NT2/D1 (cell line): ENCODE measurements around the gene MSL3.

Experiments
- DNase-seq: peaks from one replicate; pipeline ENCODE4 v3.0.0-alpha.2; 2011; ENCODE audit warnings: low read depth, low spot score
- H3K27me3 ChIP-seq: 2 replicates; pipeline ENCODE4 v1.6.0; 2011; ENCODE audit warnings: mild to moderate bottlenecking; ENCODE audit not compliant: insufficient read length, insufficient read depth
- H3K36me3 ChIP-seq: 2 replicates; pipeline ENCODE4 v1.6.1; 2011; ENCODE audit warnings: mild to moderate bottlenecking, low read length, mixed read lengths; ENCODE audit not compliant: insufficient read depth, insufficient read length
- H3K4me1 ChIP-seq: 2 replicates; pipeline ENCODE4 v1.5.1; 2011; ENCODE audit not compliant: insufficient read depth, insufficient read length
- H3K4me3 ChIP-seq: 2 replicates; pipeline ENCODE4 v1.5.1; 2011; ENCODE audit warnings: low read depth; ENCODE audit not compliant: insufficient read length
- H3K9ac ChIP-seq: 2 replicates; pipeline ENCODE4 v1.6.0; 2011; ENCODE audit warnings: low read depth; ENCODE audit not compliant: insufficient read length
- H3K9me3 ChIP-seq: 2 replicates; pipeline ENCODE4 v1.5.1; 2011; ENCODE audit warnings: mild to moderate bottlenecking, low read length; ENCODE audit not compliant: insufficient read depth
- SUZ12 ChIP-seq: IDR thresholded peaks from 2 replicates; pipeline ENCODE4 v1.6.1; 2011; ENCODE audit not compliant: insufficient read length, insufficient read depth; ENCODE audit errors: extremely low read depth
- YY1 ChIP-seq: IDR thresholded peaks from 2 replicates; pipeline ENCODE4 v1.6.1; 2011; ENCODE audit not compliant: insufficient read length, insufficient read depth
- ZNF274 ChIP-seq: IDR thresholded peaks from 2 replicates; pipeline ENCODE4 v1.6.1; 2011; ENCODE audit warnings: mild to moderate bottlenecking, low read depth, low read length

The MSL3 gene

DNA sequence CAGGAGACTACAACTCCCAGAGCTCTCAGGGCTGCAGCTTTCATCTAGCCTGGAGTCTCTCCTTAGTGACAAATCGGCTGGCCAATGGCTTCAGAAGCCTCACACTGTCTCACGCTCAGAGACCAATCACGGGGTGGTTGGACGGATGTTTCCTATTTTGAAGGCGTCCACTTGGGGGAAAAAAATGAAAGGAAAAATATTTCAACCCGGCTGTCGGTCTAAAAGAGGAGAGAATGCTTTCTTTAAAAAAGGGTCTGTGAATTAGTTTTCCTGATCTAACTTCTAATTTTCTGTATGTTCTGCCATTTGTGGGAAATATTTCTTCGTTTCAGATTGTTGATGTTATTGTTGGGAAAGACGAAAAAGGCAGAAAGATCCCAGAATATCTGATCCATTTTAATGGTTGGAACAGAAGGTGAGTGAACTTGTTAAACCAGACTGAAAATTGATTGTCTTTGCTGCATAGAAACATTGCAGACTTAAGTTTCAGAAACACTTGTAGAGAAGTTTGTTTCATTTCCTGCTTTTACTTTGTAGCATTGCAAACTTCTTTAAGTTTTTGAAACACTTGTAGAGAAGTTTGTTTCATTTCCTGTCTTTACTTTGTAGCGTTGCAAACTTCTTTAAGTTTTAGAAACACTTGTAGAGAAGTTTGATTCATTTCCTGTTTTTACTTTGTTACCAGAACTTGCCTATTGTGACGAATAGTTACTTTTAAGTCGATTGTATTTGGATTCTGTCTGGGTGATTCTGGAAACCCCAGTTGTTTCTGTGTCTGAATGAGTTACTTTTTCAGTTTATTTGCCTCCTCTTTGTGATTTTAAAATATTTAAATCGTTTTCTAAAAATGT is 1.6 kb downstream of the MSL3 start:
- Histone ChIP-seq H3K4me1 (peaks cover 4% of the 10 kb centered on the region), H3K36me3 (peaks cover 44% of the 10 kb centered on the region), H3K9me3 (no peaks in the 10 kb centered on the region), H3K4me3 (peak overlapping the region; percentile 96), H3K27me3 (no peaks in the 10 kb centered on the region), H3K9ac (peak overlapping the region; percentile 67)
- peak; percentile 82 for DNase-seq
- TF ChIP-seq ZNF274 (no peak), SUZ12 (no peak), YY1 (no peak)

DNA sequence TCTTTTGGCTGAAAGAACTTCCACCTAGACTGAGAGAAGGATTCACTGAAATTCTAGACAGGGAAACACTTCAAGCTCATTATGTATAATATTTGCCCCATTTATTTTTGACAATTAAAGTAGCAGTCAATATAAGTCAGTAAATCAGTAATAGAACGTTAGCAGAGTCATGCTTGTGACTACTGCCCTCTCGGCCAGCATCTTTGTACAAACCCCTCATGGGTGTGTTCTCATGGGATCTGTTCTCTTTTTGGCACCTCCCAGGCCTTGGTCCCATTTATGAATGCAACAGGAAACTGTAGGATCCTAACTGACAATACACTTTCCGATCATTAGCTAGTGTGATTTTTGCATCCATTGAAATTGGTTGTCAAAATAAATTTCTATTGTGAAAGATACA is 2.9 kb downstream of the MSL3 start:
- Histone ChIP-seq H3K36me3 (peaks cover 56% of the 10 kb centered on the region), H3K9me3 (no peaks in the 10 kb centered on the region), H3K9ac (no peak overlapping the region), H3K27me3 (no peaks in the 10 kb centered on the region), H3K4me1 (peaks cover 4% of the 10 kb centered on the region), H3K4me3 (no peak overlapping the region)
- no peak for TF ChIP-seq SUZ12
- no peak for TF ChIP-seq YY1
- TF ChIP-seq ZNF274: no peak
- DNase-seq: no peak

- Histone ChIP-seq H3K9ac (no peak overlapping the region), H3K36me3 (peaks cover 80% of the 10 kb centered on the region), H3K4me1 (no peaks in the 10 kb centered on the region), H3K4me3 (no peak overlapping the region), H3K9me3 (no peaks in the 10 kb centered on the region), H3K27me3 (no peaks in the 10 kb centered on the region)
- TF ChIP-seq SUZ12: no peak
- TF ChIP-seq YY1: no peak
- TF ChIP-seq ZNF274: no peak
- no peak for DNase-seq
These were observed 6.6 kb downstream of the MSL3 start for GRCh38 chrX:11764602-11765067.

GRCh38 chrX:11765449-11765848 is 7.4 kb downstream of the MSL3 start:
- H3K4me1 ChIP-seq: no peaks in the 10 kb centered on the region
- H3K27me3 ChIP-seq: no peaks in the 10 kb centered on the region
- TF ChIP-seq SUZ12 (no peak), ZNF274 (no peak)
- H3K9ac ChIP-seq: no peak overlapping the region
- no peak for DNase-seq
- no peaks in the 10 kb centered on the region for H3K9me3 ChIP-seq
- peaks cover 82% of the 10 kb centered on the region for H3K36me3 ChIP-seq
- H3K4me3 ChIP-seq: no peak overlapping the region

DNA sequence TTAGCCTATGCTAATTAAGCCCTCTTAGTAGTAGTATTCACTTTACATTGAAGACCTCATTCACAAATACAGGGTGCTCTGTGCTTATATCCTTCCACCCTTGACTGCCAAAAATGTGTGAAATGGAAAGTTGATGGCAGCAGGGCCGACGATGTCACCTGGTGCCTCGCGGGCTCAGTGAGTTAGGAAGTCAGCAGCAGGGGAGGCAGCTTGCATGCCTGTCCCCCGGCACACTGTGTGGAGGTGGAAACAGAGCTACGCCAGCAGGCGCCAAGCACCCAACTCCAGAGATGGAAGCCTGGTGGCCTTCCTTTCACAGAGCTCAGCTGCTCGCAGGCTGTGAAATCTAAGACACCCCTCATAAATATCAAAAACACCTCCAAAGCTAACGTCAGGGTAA is 8.4 kb downstream of the MSL3 start:
- TF ChIP-seq SUZ12 (no peak), ZNF274 (no peak), YY1 (no peak)
- no peaks in the 10 kb centered on the region for H3K4me1 ChIP-seq
- no peaks in the 10 kb centered on the region for H3K9me3 ChIP-seq
- H3K9ac ChIP-seq: no peak overlapping the region
- no peak overlapping the region for H3K4me3 ChIP-seq
- H3K36me3 ChIP-seq: peaks cover 76% of the 10 kb centered on the region
- DNase-seq: no peak
- no peaks in the 10 kb centered on the region for H3K27me3 ChIP-seq

DNA sequence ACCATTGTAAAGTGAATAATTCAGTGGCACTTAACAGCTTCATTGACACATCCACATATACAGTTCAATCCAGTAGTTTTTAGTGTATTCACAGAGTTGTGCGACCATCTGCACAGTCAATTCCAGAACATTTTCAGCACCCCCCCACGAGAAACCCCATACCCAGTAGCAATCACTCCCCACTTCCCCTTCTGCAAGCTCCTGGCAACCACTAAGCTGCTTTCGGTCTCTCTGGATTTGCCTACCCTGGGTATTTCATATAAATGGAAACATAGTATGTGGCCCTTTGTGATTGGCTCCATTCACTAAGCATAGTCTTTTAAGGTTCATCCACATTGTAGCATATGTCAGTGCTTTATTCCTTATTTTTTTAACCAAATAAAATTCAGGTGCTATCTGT is 10.0 kb downstream of the MSL3 start:
- no peak for DNase-seq
- Histone ChIP-seq H3K27me3 (no peaks in the 10 kb centered on the region), H3K4me1 (no peaks in the 10 kb centered on the region), H3K9me3 (no peaks in the 10 kb centered on the region), H3K9ac (no peak overlapping the region), H3K4me3 (no peak overlapping the region), H3K36me3 (peaks cover 69% of the 10 kb centered on the region)
- no peak for TF ChIP-seq ZNF274
- TF ChIP-seq SUZ12: no peak
- TF ChIP-seq YY1: no peak

DNA sequence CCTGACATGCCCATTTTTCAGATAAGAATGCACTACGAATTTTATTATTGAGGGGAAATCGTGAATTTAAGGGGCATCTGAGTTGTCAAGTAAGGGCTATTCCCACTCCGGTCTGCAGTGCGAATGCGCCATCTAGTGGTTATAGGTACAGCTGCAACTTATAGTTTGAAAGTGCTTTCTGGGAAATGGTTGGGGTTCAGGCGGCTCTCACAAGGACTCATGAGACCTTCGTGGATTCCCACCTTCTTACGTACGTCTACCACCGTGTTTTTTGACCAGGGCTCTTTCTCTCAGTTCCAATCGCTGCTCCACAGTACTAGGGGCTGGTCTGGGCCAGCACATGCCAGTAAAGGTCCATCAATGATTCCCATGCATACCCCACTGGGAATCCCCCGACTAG is 12.3 kb downstream of the MSL3 start:
- Histone ChIP-seq H3K27me3 (no peaks in the 10 kb centered on the region), H3K4me1 (no peaks in the 10 kb centered on the region), H3K9ac (peak overlapping the region; percentile 8), H3K36me3 (peaks cover 57% of the 10 kb centered on the region), H3K9me3 (no peaks in the 10 kb centered on the region), H3K4me3 (no peak overlapping the region)
- TF ChIP-seq ZNF274: no peak
- no peak for TF ChIP-seq SUZ12
- TF ChIP-seq YY1: no peak
- DNase-seq: no peak
